NCI-H524 treated with DMSO at 0.1 percent for 48 hours (cell line): ENCODE measurements around the gene TLL1.

Experiments
- DNase-seq: peaks from one replicate; lab custom pipeline; 2025; lab: John Stamatoyannopoulos, UW

The TLL1 gene

DNA sequence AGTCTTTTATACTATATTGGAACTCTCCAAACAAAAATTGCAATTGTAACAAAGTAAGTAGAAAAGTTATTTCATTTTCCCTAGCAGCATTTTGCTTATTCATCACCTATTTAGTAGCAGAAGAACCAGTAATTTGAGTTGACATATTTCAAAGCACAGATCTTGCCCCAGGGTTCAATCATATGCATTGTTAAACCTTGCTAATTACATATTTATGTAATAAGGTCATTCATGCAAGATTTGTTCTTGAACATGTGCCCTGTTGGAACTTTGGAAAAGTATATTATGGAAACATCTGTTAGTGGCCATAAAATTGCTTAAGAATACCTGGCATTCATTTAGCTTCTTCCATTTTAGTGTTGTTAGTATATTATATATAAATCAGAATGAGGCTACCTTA, 191.7 kb downstream of the TLL1 start:
- no peak for DNase-seq

DNA sequence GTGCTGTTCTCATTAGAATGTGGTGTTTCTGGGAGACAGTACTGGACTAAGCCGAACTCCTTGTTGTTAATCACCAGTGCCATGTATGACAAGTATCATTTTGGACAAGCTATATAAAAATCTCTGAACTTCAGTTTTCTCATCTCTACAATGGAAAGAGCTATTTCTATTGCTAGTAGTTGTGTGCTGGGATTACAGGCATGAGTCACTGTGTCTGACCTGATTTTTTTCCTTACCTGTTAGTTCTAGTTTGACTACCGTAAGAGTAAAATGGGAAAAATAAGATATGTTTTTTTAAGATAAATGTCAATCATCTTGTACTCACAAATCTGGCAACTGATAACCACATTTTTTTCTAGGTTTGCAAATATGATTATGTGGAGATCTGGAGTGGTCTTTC, 192.3 kb downstream of the TLL1 start:
- no peak for DNase-seq

DNA sequence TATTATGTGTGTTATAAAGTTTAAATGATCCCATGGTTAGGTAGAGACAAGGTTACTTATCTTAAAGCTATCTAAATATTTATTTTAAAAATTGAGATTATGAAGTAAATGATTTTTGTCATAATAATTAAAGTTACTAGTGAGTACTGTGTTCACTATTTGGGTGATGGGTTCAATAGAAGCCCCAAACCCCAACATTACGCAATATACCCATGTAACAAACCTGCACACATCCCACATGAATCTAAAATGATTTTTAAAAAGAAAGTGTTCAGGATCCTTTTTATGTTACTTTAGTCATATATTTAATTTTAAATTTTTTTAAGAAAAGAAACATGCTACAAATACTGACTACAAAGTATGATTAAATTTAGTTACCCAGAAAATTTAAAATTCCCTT, 193.9 kb downstream of the TLL1 start:
- no peak for DNase-seq

DNA sequence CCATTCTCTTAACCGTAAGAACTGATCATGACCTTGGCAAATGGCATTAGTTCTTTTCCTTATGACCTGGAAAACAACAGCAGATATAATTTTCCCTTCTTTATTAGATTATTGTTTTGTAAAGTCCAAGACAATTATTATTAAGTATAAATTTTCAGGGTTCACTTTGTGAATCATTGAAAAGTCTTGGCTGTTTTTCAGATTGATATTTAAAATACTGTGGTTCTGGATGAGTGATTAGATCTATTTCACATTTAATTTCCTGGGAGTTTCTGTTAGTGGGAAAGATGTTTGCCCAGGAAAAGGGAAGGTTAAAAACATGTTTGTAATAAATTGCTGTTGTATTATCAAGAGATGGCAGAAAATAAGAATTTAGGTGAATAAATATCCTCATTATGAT, 194.9 kb downstream of the TLL1 start:
- DNase-seq = no peak

DNA sequence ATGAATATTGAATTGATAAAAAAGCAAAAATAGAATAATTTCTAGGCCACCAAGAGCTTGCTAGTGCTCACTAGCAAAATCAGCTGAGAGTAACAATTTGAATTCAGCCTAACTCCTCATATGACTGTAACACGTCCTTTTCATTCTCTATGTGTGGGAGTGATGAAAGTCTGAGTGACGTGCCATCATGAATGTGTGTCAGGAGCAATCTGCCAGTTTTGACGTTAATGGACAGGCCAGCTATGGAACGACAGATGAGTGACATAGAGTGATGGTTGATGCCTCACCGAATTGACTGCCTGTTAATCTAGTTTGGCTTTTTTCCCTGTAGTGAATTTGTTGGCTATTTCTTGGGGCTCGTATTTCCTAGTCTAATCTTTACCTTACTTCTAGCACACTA, 200.7 kb downstream of the TLL1 start:
- no peak for DNase-seq

DNA sequence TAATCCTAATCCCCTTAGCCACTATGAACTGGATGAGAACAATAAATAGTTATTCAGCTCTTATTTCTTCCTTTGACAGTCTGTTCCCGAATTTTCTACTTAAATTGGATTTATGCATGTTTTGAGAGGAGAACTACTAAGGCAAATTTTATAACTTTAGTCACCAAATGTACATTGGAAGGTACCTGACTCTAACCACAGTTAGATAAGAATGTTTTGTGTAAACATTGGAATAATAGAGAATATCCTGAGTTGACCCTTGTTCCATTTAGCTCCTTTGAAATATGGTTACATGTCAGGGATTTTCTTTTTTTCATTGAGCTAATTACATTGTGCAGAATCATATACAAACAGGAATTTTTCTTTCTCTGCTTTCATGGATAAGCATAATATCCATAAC, 202.6 kb downstream of the TLL1 start:
- DNase-seq = no peak

DNA sequence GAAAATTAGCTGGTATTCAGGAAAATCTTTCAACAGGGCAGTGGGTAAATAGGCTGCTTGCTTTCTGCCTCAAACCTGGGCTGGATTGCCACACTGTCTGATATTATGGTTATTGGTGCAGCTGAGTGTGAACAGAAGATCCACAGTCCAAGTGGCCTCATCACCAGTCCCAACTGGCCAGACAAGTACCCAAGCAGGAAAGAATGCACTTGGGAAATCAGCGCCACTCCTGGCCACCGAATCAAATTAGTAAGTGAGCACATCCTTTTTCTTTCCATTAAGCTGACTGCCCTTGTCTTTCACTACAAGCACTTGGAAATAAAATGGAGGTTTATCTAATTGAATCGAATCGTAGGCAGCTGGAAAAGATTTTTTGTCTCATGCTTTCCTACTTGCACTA, 204.7 kb downstream of the TLL1 start:
- DNase-seq = no peak

DNA sequence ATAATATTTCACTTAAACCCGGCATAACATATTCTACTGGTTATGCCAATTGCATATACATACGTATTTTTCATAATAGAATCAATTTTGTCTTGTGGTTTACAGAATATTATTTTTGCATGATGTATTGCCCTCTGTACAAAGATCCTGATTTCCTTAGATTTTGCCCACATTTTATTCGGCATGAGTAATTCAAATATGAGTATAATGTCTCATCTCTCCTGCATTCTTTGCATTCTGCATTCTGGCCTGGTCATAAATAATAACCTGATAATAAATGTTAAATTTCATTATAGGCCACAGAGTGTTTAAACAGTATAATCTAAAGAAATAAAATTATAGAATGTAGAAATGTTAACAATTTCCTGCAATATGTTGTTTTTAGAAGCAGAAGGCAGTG, 205.3 kb downstream of the TLL1 start:
- DNase-seq = no peak

DNA sequence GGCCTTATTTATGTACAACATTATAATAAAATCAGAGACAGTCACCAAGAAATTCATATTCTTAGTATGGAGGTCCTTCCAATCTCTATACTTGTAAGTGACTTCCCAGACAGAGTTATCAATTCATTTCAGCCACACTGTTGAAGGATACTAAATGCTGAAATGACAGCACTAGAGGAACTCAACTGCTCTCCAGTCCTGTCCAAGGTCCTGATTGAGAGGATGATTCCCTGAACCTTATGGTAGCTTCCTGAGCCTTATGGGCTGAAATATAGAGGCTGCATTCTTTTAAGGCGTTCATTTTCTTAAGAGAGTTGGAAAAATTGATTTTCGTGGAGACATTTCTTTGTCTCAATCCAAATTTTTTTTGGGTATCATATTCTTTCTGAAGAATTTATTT, 205.9 kb downstream of the TLL1 start:
- no peak for DNase-seq

DNA sequence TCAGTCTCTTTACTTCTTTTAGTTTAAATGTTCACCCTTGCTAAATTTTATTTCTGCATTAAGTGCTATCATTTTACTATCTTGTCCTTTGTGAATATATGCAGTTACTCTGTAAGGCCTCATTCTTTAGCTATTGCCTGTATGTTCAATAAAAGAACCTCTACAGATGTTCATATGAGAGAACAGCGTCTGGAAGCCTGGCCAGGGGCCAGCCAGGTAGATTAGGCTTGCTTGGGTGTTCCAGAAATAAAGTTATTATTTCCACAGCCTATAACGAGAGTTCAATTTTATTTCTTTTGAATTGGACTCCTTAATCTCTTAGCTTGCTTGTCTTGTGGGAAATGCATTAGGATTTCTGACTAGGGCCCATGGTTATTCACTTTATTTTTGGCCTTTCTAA, 214.5 kb downstream of the TLL1 start:
- no peak for DNase-seq

DNA sequence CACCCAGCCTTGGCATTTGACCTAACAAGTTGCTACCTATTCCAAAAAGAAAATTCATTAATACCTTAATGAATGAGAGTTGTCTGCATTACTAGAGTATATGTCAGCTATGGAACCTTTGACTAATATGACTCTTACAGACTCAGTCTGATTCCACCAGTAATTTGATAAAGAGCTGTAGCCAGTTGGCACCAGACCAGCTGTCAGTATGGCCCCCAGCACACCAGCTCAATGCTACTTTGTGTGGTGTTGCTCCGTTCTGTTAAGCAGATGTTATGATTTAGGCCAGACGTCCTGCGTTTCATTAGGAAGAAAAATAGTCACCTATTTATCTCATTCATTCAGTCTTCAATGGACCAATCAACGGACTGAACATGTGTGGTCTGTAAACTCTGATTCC, 215.5 kb downstream of the TLL1 start:
- DNase-seq = no peak

DNA sequence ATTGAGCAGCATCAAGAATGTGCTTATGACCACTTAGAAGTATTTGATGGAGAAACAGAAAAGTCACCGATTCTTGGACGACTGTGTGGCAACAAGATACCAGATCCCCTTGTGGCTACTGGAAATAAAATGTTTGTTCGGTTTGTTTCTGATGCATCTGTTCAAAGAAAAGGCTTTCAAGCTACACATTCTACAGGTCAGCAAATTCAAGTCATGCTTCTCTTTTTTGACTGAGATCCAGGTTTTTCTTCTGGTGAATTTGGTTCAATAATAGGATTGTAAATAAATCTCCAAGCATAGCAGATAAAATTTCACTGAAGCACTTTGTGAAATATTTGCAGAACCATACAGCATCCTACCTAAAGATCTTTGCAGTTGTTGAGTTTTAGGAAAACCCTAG, 218.1 kb downstream of the TLL1 start:
- no peak for DNase-seq

DNA sequence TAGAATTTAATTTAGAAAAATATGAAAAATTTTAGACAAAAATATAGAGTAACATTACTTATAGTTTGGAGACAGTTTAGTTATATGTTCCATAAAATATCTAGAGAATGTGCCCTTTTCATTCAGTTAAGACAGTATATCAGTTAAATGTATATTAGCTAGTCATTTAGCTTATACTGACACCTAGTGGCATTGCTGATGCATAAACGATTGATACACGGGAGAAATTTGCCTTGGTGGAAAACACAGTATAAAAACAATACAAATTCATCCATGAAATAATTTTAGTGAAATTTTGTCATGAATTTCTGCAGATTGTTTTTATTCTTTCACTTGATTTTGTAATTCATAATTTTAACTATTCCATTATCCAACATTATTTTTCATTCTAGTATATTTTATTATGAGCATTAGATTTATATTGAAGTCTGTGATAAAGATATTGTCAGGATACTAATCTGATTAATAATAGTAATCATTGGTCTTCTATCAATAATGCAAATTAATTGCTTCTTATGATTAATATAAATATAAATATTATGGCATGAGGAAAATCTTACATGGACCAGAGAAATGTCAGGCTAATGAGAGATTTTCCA, 219.0 kb downstream of the TLL1 start:
- DNase-seq = no peak

DNA sequence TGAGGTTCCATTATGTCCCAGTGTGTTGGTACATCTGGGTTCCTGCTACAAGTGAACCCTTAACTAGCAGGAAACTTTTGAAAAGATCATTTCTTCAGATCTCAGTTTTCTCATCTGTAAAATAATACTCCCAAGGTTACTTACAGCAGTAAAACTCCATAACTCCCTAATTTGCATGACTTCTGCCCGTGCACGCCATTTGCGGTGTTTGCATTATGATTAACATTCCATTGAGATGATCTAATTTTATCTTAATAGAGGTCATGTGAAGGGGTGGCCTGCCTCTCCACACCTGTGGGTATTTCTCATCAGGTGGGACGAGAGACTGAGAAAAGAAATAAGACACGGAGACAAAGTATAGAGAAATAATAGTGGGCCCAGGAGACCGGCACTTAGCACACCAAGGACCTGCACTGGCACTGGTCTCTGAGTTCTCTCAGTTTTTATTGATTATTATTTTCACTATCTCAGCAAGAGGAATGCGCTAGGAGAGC, 219.8 kb downstream of the TLL1 start:
- no peak for DNase-seq

DNA sequence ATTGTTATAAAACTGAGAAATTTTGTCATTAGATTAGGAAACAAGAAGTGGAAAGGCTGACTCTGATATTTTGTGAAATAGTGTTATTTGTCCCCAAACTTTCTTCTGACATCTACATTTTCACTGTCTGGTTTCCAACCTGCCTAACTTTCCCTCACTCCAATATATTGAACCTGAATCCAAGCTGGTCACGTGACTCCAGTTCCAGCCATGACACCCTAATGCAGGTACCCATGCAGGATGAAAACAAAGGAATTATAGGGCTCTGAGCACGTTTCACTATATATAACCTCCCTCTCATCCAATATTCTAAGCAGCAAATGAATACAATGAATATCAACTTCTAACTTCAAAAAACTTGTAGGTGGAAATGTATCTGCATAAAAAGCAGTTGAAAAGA, 231.6 kb downstream of the TLL1 start:
- DNase-seq = no peak

DNA sequence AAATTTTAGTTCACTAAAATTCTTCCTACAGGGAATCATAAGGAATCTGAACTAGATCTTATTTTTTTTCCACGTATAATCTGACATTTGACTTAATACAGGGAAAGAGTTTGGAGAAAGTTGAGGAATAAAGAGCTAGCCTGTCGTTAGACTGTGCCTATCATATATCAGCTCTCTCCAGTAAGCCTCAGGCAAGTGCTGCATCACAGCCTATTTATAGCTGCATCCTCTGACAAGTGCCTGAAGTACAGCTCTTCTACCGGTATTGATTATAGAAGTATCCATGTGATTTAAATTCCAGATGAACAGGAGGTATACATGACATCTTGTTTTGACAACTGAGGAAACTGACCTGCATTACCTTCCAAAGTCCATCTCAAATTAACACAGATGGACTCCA, 248.9 kb downstream of the TLL1 start:
- DNase-seq = no peak

DNA sequence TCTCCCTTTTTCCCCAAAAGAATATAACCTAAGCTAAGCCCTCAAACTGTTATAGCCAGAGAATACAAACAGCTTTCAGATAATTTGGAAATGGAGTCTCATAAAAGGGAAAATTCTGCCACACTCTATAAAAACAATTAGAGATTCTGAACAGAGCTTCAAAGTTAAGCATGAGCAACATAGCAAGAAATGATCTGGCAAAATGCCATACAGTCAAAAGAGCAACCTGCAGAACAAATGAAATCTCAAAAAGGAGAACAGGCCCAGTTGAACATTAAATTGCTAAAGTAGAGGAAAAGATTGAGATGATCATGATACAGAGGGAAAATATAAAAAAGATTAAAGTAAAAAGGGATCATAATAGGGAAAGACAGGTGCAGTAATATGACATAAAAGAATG, 250.5 kb downstream of the TLL1 start:
- DNase-seq = no peak

DNA sequence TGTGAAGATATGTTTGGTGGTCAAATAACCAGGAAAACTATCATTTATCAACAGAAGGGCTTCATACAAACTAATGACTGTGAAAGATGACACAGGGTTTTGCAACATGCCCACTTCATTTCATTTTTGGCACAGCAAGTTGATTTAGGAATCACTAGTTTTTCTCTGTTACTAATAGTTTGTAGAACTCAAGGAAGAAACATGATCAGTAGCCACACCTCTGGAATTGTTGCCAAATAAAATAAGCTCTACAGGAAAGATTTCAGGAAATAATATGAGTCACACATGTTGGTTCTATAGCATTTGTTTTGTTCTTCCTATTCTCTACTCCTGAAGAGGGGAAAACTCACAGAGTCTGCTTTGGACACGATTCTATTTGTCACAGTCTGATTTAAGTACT, 255.4 kb downstream of the TLL1 start:
- no peak for DNase-seq

DNA sequence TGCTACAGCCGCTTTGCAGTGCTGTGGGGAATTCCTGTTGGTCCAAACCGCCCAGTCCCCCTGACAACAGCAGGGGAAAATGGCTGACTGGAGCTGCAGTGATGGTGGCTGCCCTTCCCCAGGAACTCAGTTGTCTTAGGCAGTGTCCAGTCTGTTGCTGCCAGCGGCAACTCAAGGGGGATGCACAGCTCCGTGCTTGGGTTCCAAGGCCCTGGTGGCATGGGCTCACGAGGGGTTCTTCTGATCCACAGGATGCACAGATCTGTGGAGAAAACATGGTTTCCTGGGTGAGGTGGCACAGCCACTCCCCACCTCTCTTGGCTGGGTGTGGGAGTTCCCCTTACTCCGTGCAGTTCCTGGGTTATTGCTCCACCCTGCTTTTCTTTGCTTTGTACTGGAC, 261.2 kb downstream of the TLL1 start:
- DNase-seq = no peak

DNA sequence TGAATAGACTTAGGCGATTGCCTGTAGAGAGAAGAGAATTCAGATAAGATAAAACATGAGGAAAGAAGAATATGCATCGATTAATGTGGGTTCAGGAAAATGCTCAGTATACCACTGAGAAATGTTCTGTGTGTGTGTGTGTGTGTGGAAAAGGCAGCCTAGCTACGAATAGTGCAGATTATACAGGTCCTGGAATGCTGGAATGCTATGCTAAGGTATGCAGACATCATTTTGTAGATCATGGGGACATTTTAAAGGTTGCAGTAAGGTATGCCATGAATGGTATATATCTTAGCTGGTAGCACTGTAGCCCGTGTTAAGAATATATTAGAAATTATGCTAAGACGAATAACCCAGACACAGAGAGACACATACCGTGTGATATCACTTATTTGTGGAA, 267.9 kb downstream of the TLL1 start:
- DNase-seq = no peak

DNA sequence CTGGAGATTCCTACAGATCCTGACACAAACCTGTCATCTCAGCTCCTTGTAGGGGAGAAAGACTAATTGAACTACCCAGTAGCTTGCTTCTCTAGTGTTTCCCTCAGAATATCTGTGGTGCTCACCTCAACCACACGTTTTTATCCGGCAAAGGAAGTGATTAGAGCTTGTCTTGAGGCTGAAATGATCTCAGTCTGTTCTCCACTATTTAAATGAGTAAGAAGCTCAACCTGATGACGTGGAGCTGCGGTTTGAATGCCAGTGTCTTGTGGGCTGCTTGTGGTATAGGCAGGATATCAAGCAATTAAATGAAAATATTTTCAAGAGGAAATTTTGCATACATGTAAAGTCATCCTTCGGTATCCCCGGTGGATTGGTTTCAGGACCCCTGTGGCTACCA, 270.2 kb downstream of the TLL1 start:
- DNase-seq = no peak

DNA sequence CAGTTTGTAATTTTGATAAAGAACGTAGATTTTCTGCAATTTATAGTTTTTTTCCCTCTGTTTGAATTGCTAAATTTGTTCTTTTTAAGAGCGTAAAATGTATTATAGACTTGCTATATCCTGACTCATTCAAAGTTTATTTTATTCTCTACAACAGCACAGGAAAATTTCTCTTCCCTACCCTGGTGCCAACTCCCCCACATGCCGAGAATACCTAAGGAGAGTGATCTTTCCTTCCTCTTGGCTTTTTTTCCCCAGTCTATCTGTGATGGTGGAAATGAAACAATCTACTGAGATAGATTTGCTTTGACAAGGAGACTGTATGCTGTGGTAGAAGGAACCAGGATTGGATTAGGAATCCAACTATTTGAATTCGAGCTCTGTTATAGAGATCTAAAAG, 271.6 kb downstream of the TLL1 start:
- no peak for DNase-seq

DNA sequence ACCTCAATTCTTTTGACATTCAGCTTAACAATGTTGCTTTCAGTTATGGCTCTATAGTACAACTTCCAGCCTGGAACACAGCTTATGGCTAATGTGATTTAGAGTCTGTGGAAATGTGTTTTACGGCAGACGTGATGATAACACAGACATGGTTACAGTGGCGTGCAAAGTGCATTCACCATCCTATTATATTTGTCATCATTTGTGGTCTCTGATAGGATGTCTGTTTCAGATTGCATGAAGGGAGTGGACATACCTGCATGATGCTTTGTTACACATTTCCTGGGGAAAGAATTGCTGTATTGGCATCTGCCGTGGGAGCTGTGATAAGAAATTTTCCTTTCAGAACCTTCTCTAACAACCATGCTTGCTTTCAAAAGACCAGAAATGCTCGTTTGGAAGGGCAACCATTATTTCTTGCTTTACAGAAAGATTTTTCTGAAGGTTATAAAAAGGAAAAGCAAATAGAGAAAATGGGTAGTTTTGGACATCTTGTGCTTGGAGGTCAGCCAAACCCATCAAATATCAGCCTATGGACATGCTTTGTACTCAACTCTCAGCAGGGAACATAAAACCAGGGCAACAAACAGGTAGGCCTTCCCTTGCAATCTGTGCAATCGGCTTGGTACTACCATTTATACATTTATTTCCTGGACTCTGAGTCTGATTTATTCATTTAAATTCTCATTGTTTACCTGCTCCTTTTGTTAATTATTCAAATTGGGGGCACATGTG, 273.9 kb downstream of the TLL1 start:
- no peak for DNase-seq
